SK-N-SH treated with all-trans-retinoic acid at 6 μM for 48 hours (cell line): ENCODE data around the gene KRTAP4-3.

Source experiments
- ATAC-seq: fragments of 200-7000 bp; cut with Tn5 transposase; 3 replicates; pipeline ENCODE4 v1.9.1; 2020; ENCODE audit warnings: mild to moderate bottlenecking, moderate library complexity
- ARNTL ChIP-seq: fragments of 450-650 bp; formaldehyde crosslinking; IDR thresholded peaks from 2 replicates; pipeline ENCODE4 v1.5.0; 2020; ENCODE audit warnings: low read depth, mild to moderate bottlenecking, moderate library complexity, borderline replicate concordance
- BACH2 ChIP-seq: fragments of 250-450 bp; sonication (Bioruptor Pico); IDR thresholded peaks from 2 replicates; pipeline ENCODE4 v1.9.0; 2021; ENCODE audit warnings: mild to moderate bottlenecking, borderline replicate concordance
- CREB5 ChIP-seq: fragments of 250-450 bp; sonication (Bioruptor Pico); IDR thresholded peaks from 2 replicates; pipeline ENCODE4 v1.5.1; 2020; ENCODE audit warnings: low read depth, mild to moderate bottlenecking, moderate library complexity
- CSDC2 ChIP-seq: fragments of 250-450 bp; sonication (Bioruptor Pico); IDR thresholded peaks from 2 replicates; pipeline ENCODE4 v1.5.0; 2020; ENCODE audit warnings: mild to moderate bottlenecking, moderate library complexity
- GLIS3 ChIP-seq: fragments of 250-450 bp; sonication (Bioruptor Pico); IDR thresholded peaks from 2 replicates; pipeline ENCODE4 v1.5.0; 2020; ENCODE audit warnings: mild to moderate bottlenecking, moderate library complexity
- OSR1 ChIP-seq: fragments of 250-450 bp; sonication (Bioruptor Pico); IDR thresholded peaks from 2 replicates; pipeline ENCODE4 v1.8.0; 2022; ENCODE audit warnings: moderate library complexity, mild to moderate bottlenecking, inconsistent platforms
- PATZ1 ChIP-seq: fragments of 250-450 bp; sonication (Bioruptor Pico); IDR thresholded peaks from 2 replicates; pipeline ENCODE4 v1.8.0; 2020; ENCODE audit warnings: mild to moderate bottlenecking, moderate library complexity, borderline replicate concordance
- PPARA ChIP-seq: fragments of 250-450 bp; sonication (Bioruptor Pico); IDR thresholded peaks from 2 replicates; pipeline ENCODE4 v1.5.0; 2020; ENCODE audit warnings: mild to moderate bottlenecking, borderline replicate concordance
- RARB ChIP-seq: fragments of 250-450 bp; sonication (Bioruptor Pico); IDR thresholded peaks from 2 replicates; pipeline ENCODE4 v1.8.0; 2021; ENCODE audit warnings: mild to moderate bottlenecking, moderate library complexity
- SNAI2 ChIP-seq: fragments of 250-450 bp; sonication (Bioruptor Pico); IDR thresholded peaks from 2 replicates; pipeline ENCODE4 v1.5.0; 2020; ENCODE audit warnings: mild to moderate bottlenecking, moderate library complexity
- TOX ChIP-seq: fragments of 250-450 bp; sonication (Bioruptor Pico); IDR thresholded peaks from 2 replicates; pipeline ENCODE4 v1.8.0; 2021; ENCODE audit warnings: mild to moderate bottlenecking, moderate library complexity, borderline replicate concordance
- ZC3H10 ChIP-seq: fragments of 250-450 bp; sonication (Bioruptor Pico); IDR thresholded peaks from 2 replicates; pipeline ENCODE4 v1.5.1; 2021; ENCODE audit warnings: mild to moderate bottlenecking, moderate library complexity
- ZFP30 ChIP-seq: fragments of 450-650 bp; formaldehyde crosslinking; IDR thresholded peaks from 2 replicates; pipeline ENCODE4 v1.5.0; 2022; ENCODE audit warnings: mild to moderate bottlenecking, moderate library complexity
- ZNF565 ChIP-seq: fragments of 450-650 bp; formaldehyde crosslinking; conservative IDR thresholded peaks from 2 replicates; pipeline ENCODE4 v1.5.0; 2020; ENCODE audit warnings: low read depth, mild to moderate bottlenecking, moderate library complexity
- ZNF70 ChIP-seq: fragments of 450-650 bp; formaldehyde crosslinking; IDR thresholded peaks from 2 replicates; pipeline ENCODE4 v1.5.0; 2020; ENCODE audit warnings: mild to moderate bottlenecking, moderate library complexity
- ZNF8 ChIP-seq: fragments of 450-650 bp; formaldehyde crosslinking; IDR thresholded peaks from 2 replicates; pipeline ENCODE4 v1.5.0; 2020; ENCODE audit warnings: mild to moderate bottlenecking, moderate library complexity
- TF ChIP-seq, protein P1 (sequence below): fragments of 250-450 bp; sonication (Bioruptor Pico); IDR thresholded peaks from 2 replicates; pipeline ENCODE4 v1.8.0; 2021; ENCODE audit warnings: low read depth, mild to moderate bottlenecking, moderate library complexity, borderline replicate concordance
- TF ChIP-seq, protein P2 (sequence below): fragments of 250-450 bp; sonication (Bioruptor Pico); IDR thresholded peaks from 2 replicates; pipeline ENCODE4 v1.5.1; 2021; ENCODE audit warnings: mild to moderate bottlenecking, moderate library complexity
- TF ChIP-seq, protein P3 (sequence below): fragments of 250-450 bp; sonication (Bioruptor Pico); IDR thresholded peaks from 2 replicates; pipeline ENCODE4 v1.5.0; 2020; ENCODE audit warnings: mild to moderate bottlenecking, moderate library complexity

The KRTAP4-3 gene

DNA sequence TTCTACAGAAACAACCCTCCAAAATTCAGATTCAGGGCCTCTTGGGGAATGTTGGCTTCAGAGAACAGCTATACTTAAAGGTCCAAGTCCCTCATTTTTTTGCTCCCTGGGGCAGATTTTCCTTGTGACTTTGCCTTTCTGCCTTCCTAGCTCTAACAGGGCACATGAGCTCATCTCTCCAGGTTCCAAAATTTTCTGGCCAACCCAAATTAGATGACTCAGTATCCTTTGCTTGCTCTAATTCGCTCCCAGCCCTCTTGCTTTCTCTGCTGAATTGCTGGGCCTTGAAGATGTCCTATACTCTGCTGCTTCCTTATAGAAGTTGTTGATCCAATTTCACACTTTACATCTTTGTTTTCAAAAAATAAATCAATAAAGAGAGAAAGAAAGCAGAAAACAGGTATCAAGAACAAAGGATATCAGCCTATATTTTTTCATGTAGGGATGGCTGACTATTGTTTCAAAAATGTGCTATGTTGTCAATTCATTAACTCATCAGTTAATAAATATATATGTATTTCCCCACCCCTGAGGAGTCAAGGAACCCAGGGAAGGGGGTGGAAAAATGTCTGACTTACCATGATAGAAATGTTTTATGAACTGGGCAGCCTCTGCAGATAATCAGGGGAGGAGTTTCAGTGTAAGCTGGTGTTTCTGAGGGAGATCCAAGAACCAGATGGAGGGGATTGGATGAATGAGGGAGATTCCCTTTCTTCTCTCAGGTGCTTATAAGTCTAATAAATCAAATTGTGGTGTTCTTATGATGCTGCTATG is 11.0 kb upstream of the KRTAP4-3 start:
- no peak for TF ChIP-seq CSDC2 (CRISPR knock-in tag)
- no peak for TF ChIP-seq TOX (CRISPR knock-in tag)
- no peak for TF ChIP-seq ARNTL (CRISPR knock-in tag)
- no peak for TF ChIP-seq ZFP30 (CRISPR knock-in tag)
- no peak for TF ChIP-seq OSR1 (CRISPR knock-in tag)
- TF ChIP-seq ZC3H10 (CRISPR knock-in tag) = no peak
- TF ChIP-seq CREB5 = no peak
- no peak for TF ChIP-seq RARB (CRISPR knock-in tag)
- TF ChIP-seq ZNF8 (CRISPR knock-in tag) = no peak
- no peak for TF ChIP-seq ZNF565
- TF ChIP-seq, protein P1, sequence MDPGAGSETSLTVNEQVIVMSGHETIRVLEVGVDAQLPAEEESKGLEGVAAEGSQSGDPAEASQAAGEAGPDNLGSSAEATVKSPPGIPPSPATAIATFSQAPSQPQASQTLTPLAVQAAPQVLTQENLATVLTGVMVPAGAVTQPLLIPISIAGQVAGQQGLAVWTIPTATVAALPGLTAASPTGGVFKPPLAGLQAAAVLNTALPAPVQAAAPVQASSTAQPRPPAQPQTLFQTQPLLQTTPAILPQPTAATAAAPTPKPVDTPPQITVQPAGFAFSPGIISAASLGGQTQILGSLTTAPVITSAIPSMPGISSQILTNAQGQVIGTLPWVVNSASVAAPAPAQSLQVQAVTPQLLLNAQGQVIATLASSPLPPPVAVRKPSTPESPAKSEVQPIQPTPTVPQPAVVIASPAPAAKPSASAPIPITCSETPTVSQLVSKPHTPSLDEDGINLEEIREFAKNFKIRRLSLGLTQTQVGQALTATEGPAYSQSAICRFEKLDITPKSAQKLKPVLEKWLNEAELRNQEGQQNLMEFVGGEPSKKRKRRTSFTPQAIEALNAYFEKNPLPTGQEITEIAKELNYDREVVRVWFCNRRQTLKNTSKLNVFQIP = no peak
- TF ChIP-seq PPARA (CRISPR knock-in tag) = no peak
- TF ChIP-seq GLIS3 (CRISPR knock-in tag) = no peak
- no peak for TF ChIP-seq SNAI2 (CRISPR knock-in tag)
- TF ChIP-seq ZNF70 (CRISPR knock-in tag) = no peak
- TF ChIP-seq BACH2 = no peak
- TF ChIP-seq, protein P2, sequence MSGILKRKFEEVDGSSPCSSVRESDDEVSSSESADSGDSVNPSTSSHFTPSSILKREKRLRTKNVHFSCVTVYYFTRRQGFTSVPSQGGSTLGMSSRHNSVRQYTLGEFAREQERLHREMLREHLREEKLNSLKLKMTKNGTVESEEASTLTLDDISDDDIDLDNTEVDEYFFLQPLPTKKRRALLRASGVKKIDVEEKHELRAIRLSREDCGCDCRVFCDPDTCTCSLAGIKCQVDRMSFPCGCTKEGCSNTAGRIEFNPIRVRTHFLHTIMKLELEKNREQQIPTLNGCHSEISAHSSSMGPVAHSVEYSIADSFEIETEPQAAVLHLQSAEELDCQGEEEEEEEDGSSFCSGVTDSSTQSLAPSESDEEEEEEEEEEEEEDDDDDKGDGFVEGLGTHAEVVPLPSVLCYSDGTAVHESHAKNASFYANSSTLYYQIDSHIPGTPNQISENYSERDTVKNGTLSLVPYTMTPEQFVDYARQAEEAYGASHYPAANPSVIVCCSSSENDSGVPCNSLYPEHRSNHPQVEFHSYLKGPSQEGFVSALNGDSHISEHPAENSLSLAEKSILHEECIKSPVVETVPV = no peak

DNA sequence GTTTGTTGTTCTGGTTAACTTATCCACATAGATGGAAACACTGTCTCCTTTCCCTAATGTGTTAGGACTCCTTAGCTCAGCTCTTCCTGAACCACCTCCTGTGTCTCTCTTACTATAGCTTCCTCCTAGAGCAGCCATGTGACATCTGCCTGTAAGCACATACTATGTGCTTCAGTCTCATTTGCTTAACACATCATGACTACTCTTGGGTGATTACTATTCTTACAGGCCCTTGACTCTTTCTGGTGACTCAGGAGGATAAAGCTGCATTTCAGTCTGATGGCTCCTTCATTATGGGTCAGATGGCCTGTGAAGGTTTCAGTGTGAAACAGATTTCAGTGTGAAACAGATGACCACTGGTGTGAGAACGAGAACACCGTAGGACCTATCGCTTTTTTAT is 10.3 kb upstream of the KRTAP4-3 start:
- TF ChIP-seq BACH2 (no peak), CSDC2 (CRISPR knock-in tag) (no peak), SNAI2 (CRISPR knock-in tag) (no peak), PATZ1 (CRISPR knock-in tag) (no peak)
- TF ChIP-seq, protein P2 = no peak
- TF ChIP-seq, protein P3, sequence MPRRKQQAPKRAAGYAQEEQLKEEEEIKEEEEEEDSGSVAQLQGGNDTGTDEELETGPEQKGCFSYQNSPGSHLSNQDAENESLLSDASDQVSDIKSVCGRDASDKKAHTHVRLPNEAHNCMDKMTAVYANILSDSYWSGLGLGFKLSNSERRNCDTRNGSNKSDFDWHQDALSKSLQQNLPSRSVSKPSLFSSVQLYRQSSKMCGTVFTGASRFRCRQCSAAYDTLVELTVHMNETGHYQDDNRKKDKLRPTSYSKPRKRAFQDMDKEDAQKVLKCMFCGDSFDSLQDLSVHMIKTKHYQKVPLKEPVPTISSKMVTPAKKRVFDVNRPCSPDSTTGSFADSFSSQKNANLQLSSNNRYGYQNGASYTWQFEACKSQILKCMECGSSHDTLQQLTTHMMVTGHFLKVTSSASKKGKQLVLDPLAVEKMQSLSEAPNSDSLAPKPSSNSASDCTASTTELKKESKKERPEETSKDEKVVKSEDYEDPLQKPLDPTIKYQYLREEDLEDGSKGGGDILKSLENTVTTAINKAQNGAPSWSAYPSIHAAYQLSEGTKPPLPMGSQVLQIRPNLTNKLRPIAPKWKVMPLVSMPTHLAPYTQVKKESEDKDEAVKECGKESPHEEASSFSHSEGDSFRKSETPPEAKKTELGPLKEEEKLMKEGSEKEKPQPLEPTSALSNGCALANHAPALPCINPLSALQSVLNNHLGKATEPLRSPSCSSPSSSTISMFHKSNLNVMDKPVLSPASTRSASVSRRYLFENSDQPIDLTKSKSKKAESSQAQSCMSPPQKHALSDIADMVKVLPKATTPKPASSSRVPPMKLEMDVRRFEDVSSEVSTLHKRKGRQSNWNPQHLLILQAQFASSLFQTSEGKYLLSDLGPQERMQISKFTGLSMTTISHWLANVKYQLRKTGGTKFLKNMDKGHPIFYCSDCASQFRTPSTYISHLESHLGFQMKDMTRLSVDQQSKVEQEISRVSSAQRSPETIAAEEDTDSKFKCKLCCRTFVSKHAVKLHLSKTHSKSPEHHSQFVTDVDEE (CRISPR knock-in tag) = no peak
- TF ChIP-seq, all 23 proteins: peak for 0
- no peak for ATAC-seq

More for the DNA sequence above, 11.0 kb upstream of the KRTAP4-3 start:
- no peak for ATAC-seq
